Left forelimb (tissue), 1 donor: ENCODE results near the gene SH3BGRL3.
"Not testable (repeated sequence)": the region's sequence is repeated elsewhere in the genome, so short reads cannot be mapped to it uniquely, and the experiment has no call there.

Experiments used
- DNase-seq: peaks from one replicate; pipeline ENCODE4 v3.0.0-alpha.2; 2018; ENCODE audit warnings: low spot score

Gene SH3BGRL3

DNA sequence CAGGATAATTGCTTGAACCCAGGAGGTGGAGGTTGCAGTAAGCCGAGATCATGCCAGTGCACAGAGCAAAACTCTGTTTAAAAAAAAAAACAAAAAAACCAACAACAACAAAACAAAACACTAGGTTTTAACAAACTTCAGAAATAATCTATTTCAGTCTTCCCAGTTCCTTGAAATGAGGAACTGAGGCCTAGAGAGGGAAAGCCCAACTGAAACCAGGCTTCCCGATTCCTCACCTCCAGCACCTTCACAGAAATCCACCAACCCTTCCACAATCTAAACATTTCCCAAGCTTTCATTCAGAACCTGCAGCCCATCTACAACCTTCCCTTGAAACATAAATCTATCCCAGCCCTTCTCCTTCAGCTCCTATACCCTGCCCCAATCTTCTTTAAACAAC lies 37.3 kb downstream of the SH3BGRL3 start:
- no peak for DNase-seq

GRCh38 chr1:26317612-26318337 lies 37.9 kb downstream of the SH3BGRL3 start, which contains the start of gene CD52:
TSS of gene CD52 (plus strand) at chr1:26317958. CDS start at chr1:26318018, 60 bp downstream.
- DNase-seq = no peak

GRCh38 chr1:26318338-26319064 lies 38.6 kb downstream of the SH3BGRL3 start:
- DNase-seq = no peak

GRCh38 chr1:26320896-26321295 lies 41.0 kb downstream of the SH3BGRL3 start:
- DNase-seq = no peak

- DNase-seq = peak; percentile 89
Measured at GRCh38 chr1:26321315-26322041, 41.6 kb downstream of the SH3BGRL3 start.

DNA sequence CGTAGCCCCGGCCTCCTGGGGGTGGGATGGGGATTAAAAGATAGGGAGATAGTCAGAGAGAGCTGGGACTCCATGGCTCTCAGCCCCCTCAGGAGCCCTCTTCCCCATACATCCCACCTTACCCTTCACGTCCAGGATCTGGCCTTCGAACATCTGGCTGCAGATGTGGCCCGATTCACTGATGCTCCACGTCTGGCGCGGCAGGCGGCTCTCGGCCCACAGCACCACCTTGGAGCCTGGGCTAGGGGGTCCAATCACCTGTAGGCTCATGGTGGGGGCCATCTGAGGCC lies 42.1 kb downstream of the SH3BGRL3 start:
- no peak for DNase-seq

DNA sequence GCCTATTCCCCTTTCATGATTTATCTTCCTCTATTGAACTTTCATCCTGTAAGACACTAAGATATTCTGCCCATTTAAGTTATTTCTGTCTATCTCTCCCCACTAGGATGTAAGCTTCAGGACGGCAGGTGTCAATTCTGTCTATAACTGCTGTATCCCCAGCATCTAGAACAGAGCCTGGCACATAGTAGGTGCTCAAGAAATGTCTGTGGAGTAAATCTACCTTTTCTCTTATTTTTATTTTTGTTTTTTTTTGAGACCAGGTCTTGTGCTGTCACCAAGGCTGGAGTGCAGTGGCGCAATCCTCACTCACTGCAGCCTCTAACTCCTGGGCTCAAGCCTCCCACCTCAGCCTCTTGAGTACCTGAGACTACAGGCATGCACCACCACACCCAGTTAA lies 43.5 kb downstream of the SH3BGRL3 start:
- no peak for DNase-seq

DNA sequence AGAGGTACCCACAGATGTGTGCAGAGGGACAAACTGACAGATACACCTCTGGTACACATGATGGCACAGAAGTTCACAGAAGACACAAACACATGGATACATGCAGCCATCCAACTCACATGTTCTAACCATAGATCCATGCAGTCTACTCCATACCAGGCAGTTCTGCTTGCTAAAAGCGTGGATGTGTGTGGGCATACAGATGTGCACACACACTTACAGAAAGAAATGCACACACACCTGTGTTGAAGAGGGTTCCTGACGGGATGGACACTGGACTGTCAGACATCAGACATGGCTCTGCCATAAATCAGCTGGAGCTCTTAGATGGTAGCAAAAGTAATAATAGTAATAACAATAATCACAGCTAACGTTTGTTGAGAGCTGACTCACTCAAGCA lies 44.7 kb downstream of the SH3BGRL3 start:
- no peak for DNase-seq

- no peak for DNase-seq
Measured at GRCh38 chr1:26327956-26328362, 48.1 kb downstream of the SH3BGRL3 start.

DNA sequence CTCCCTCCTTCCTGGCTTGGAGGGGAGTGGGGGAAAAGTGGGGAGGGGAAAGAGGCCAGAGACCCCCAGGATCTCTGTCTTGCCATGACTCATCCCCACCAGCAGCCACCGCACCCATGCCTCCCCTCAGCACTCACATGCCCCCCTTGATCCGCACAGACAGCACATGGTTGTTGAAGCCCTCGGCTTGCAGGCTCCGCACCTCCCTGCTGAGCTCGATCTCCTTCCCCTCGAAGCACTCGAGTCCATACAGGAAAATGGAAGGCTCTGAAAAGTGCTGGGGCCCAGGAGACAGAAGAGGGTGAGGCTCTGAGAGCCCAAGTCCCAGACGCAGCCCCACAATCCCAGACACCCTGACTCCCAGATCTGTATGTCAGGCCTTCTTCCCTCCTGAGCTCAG lies 48.7 kb downstream of the SH3BGRL3 start:
- no peak for DNase-seq

- DNase-seq = not testable (repeated sequence)
Measured at GRCh38 chr1:26329380-26329779, 49.5 kb downstream of the SH3BGRL3 start.

DNA sequence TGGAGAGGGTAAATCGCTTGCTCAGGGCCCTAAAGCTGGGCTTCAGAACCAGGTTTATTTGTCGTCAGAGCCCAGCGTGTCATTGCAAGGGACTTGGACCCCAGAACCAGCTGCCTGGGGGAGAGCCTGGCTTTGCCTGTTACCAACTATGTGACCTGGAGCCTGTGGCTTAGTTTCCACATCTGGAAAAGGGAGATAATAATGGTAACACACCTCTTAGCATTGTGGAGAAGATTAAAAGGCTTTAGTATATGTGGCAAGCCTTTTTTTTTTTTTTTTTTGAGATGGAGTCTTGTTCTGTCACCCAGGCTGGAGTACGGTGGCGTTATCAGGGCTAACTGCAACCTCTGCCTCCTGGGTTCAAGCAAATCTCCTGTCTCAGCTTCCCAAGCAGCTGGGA lies 50.4 kb downstream of the SH3BGRL3 start:
- no peak for DNase-seq
